ENCODE measurements around the gene XPNPEP1.

DNA sequence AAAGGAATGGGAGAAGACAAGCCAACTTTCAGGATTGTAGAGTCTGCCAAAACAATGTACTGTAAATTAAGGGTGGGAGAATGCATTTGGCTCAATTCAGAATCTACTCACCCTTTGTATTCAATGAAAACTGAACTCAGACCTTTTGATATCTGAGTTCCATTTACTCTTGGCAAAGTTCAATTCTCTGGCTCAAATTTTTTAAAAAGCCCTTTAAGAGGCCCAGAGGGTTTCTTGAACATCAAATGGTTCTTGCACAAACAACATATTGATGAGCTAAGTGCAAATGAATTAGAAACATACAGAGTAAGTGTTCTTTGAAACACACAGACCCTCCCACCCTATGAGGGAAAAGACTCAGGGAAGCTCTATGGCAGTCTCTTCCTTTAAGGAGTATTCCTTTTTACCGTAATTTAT lies 5.2 kb upstream of the XPNPEP1 start:
- no peak for TF ChIP-seq TAF1 (IDR thresholded peaks at IDR 0.05; ENCODE audit: low read depth)
- TF ChIP-seq, protein P1, sequence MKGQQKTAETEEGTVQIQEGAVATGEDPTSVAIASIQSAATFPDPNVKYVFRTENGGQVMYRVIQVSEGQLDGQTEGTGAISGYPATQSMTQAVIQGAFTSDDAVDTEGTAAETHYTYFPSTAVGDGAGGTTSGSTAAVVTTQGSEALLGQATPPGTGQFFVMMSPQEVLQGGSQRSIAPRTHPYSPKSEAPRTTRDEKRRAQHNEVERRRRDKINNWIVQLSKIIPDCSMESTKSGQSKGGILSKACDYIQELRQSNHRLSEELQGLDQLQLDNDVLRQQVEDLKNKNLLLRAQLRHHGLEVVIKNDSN (IDR thresholded peaks at IDR 0.05) = no peak
- no peak for TF ChIP-seq RAD21 (IDR thresholded peaks at IDR 0.05; ENCODE audit: low read depth)
- TF ChIP-seq FOXM1 (IDR thresholded peaks at IDR 0.05; ENCODE audit: borderline replicate concordance, low read depth) = no peak
- TF ChIP-seq CREB1 (IDR thresholded peaks at IDR 0.05; ENCODE audit: low read depth) = no peak
- no peak for TF ChIP-seq EGR1 (IDR thresholded peaks at IDR 0.05)
- TF ChIP-seq, protein P2, sequence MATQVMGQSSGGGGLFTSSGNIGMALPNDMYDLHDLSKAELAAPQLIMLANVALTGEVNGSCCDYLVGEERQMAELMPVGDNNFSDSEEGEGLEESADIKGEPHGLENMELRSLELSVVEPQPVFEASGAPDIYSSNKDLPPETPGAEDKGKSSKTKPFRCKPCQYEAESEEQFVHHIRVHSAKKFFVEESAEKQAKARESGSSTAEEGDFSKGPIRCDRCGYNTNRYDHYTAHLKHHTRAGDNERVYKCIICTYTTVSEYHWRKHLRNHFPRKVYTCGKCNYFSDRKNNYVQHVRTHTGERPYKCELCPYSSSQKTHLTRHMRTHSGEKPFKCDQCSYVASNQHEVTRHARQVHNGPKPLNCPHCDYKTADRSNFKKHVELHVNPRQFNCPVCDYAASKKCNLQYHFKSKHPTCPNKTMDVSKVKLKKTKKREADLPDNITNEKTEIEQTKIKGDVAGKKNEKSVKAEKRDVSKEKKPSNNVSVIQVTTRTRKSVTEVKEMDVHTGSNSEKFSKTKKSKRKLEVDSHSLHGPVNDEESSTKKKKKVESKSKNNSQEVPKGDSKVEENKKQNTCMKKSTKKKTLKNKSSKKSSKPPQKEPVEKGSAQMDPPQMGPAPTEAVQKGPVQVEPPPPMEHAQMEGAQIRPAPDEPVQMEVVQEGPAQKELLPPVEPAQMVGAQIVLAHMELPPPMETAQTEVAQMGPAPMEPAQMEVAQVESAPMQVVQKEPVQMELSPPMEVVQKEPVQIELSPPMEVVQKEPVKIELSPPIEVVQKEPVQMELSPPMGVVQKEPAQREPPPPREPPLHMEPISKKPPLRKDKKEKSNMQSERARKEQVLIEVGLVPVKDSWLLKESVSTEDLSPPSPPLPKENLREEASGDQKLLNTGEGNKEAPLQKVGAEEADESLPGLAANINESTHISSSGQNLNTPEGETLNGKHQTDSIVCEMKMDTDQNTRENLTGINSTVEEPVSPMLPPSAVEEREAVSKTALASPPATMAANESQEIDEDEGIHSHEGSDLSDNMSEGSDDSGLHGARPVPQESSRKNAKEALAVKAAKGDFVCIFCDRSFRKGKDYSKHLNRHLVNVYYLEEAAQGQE (IDR thresholded peaks at IDR 0.05; ENCODE audit: low read depth) = no peak
- TF ChIP-seq ZBTB7A (IDR thresholded peaks at IDR 0.05; ENCODE audit: low read depth) = no peak
- no peak for TF ChIP-seq EP300 (IDR thresholded peaks at IDR 0.05; ENCODE audit: borderline replicate concordance)

All from Ishikawa (cell line).